Loucy (cell line): ENCODE data around the gene MUC16.
"Not testable (repeated sequence)": the region's sequence is repeated elsewhere in the genome, so short reads cannot be mapped to it uniquely, and the experiment has no call there.

Experiments
- H2AFZ ChIP-seq: fragments of 200-600 bp; sonication (generic); 2 replicates; pipeline ENCODE4 v1.6.0; 2016; ENCODE audit warnings: antibody characterized with exemption, mild to moderate bottlenecking, low read length, moderate library complexity
- H3F3A ChIP-seq: fragments of 200-600 bp; 2 replicates; pipeline ENCODE4 v1.6.0; 2016; ENCODE audit warnings: antibody characterized with exemption, low read depth, mild to moderate bottlenecking
- H3K27me3 ChIP-seq: fragments of 200-600 bp; sonication (generic); 2 replicates; pipeline ENCODE4 v1.6.1; 2014; ENCODE audit warnings: low read length, mild to moderate bottlenecking; ENCODE audit not compliant: insufficient read depth, poor library complexity, severe bottlenecking
- H3K36me3 ChIP-seq: fragments of 200-600 bp; sonication (generic); 2 replicates; pipeline ENCODE4 v1.6.1; 2016; ENCODE audit warnings: low read length; ENCODE audit not compliant: insufficient read depth
- H3K4me1 ChIP-seq: fragments of 200-600 bp; sonication (generic); 2 replicates; pipeline ENCODE4 v1.5.1; 2014; ENCODE audit warnings: low read length, mild to moderate bottlenecking; ENCODE audit not compliant: insufficient read depth, poor library complexity, severe bottlenecking
- H3K4me2 ChIP-seq: fragments of 200-600 bp; sonication (generic); 2 replicates; pipeline ENCODE4 v1.6.0; 2014; ENCODE audit warnings: antibody characterized with exemption, low read length, low read depth, mild to moderate bottlenecking; ENCODE audit not compliant: poor library complexity, severe bottlenecking
- H3K4me3 ChIP-seq: fragments of 200-600 bp; sonication (generic); 2 replicates; pipeline ENCODE4 v1.5.1; 2014; ENCODE audit warnings: low read length, mild to moderate bottlenecking, mixed read lengths; ENCODE audit not compliant: poor library complexity, severe bottlenecking
- H3K79me2 ChIP-seq: fragments of 200-600 bp; sonication (generic); 2 replicates; pipeline ENCODE4 v1.6.1; 2014; ENCODE audit warnings: low read length; ENCODE audit not compliant: insufficient read depth
- H3K9ac ChIP-seq: fragments of 200-600 bp; sonication (generic); 2 replicates; pipeline ENCODE4 v1.6.0; 2014; ENCODE audit warnings: mild to moderate bottlenecking, low read depth, low read length, moderate library complexity; ENCODE audit not compliant: poor library complexity, severe bottlenecking
- H3K9me2 ChIP-seq: fragments of 200-600 bp; sonication (generic); replicated peaks from 2 replicates; pipeline ENCODE4 v1.6.1; 2016; ENCODE audit warnings: low read depth, low read length, mixed read lengths
- H3K9me3 ChIP-seq: fragments of 200-600 bp; sonication (generic); 2 replicates; pipeline ENCODE4 v1.6.1; 2014; ENCODE audit warnings: mild to moderate bottlenecking, antibody characterized with exemption, low read length, low read depth; ENCODE audit not compliant: insufficient read depth
- H4K20me1 ChIP-seq: fragments of 200-600 bp; sonication (generic); 2 replicates; pipeline ENCODE4 v1.6.0; 2014; ENCODE audit warnings: antibody characterized with exemption, low read length, mild to moderate bottlenecking; ENCODE audit not compliant: insufficient read depth, poor library complexity, severe bottlenecking
- EZH2phosphoT487 ChIP-seq: fragments of 200-600 bp; IDR thresholded peaks from 2 replicates; pipeline ENCODE4 v1.6.1; 2018; ENCODE audit warnings: antibody characterized with exemption, mild to moderate bottlenecking, moderate library complexity, borderline replicate concordance
- TF ChIP-seq, protein P1 (sequence below): fragments of 200-600 bp; sonication (generic); conservative IDR thresholded peaks from 2 replicates; pipeline ENCODE4 v1.5.1; 2014; ENCODE audit warnings: mild to moderate bottlenecking, antibody characterized with exemption, low read length

The MUC16 gene

DNA sequence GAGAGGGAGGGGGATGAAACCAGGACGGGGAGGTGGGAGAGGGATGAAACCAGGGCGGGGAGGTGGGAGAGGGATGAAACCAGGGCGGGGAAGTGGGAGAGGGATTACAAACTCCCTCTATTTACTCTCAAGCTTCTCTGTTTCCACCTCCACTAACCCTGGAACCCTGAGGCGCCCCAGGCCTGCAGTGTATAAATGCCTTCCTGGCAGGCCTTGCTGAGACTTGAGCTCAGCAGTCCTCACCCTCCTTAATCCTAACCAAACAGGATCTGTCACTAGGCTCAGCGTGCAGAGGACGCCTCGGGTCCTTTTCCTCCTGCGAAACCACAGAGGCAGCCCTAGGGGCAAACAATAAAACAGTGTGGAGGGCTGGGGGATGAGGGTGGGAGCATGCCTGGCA lies 44.6 kb upstream of the MUC16 start:
- H3K79me2 ChIP-seq = no peaks in the 10 kb centered on the region
- H3K27me3 ChIP-seq = no peaks in the 10 kb centered on the region
- H3K9ac ChIP-seq = no peak overlapping the region
- no peaks in the 10 kb centered on the region for H3K9me2 ChIP-seq
- H3K4me2 ChIP-seq = no peak overlapping the region
- no peaks in the 10 kb centered on the region for H3F3A ChIP-seq
- no peak overlapping the region for H3K4me3 ChIP-seq
- no peaks in the 10 kb centered on the region for H3K4me1 ChIP-seq
- no peak overlapping the region for H2AFZ ChIP-seq
- H3K9me3 ChIP-seq = no peaks in the 10 kb centered on the region
- no peaks in the 10 kb centered on the region for H3K36me3 ChIP-seq
- H4K20me1 ChIP-seq = no peaks in the 10 kb centered on the region
- no peak for TF ChIP-seq EZH2phosphoT487
- TF ChIP-seq, protein P1, sequence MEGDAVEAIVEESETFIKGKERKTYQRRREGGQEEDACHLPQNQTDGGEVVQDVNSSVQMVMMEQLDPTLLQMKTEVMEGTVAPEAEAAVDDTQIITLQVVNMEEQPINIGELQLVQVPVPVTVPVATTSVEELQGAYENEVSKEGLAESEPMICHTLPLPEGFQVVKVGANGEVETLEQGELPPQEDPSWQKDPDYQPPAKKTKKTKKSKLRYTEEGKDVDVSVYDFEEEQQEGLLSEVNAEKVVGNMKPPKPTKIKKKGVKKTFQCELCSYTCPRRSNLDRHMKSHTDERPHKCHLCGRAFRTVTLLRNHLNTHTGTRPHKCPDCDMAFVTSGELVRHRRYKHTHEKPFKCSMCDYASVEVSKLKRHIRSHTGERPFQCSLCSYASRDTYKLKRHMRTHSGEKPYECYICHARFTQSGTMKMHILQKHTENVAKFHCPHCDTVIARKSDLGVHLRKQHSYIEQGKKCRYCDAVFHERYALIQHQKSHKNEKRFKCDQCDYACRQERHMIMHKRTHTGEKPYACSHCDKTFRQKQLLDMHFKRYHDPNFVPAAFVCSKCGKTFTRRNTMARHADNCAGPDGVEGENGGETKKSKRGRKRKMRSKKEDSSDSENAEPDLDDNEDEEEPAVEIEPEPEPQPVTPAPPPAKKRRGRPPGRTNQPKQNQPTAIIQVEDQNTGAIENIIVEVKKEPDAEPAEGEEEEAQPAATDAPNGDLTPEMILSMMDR = no peak

GRCh38 chr19:9054207-9054606 lies 44.0 kb upstream of the MUC16 start:
- no peaks in the 10 kb centered on the region for H3K27me3 ChIP-seq
- H3K4me3 ChIP-seq = no peak overlapping the region
- TF ChIP-seq, protein P1 = no peak
- TF ChIP-seq EZH2phosphoT487 = no peak
- H2AFZ ChIP-seq = no peak overlapping the region
- H3K9me3 ChIP-seq = no peaks in the 10 kb centered on the region
- H3K4me1 ChIP-seq = no peaks in the 10 kb centered on the region
- H3K79me2 ChIP-seq = no peaks in the 10 kb centered on the region
- no peaks in the 10 kb centered on the region for H3F3A ChIP-seq
- no peak overlapping the region for H3K9ac ChIP-seq
- H3K4me2 ChIP-seq = no peak overlapping the region
- no peaks in the 10 kb centered on the region for H3K9me2 ChIP-seq
- H4K20me1 ChIP-seq = no peaks in the 10 kb centered on the region
- no peaks in the 10 kb centered on the region for H3K36me3 ChIP-seq

- not testable (repeated sequence) for H3F3A ChIP-seq, H3K9me3 ChIP-seq, H3K4me2 ChIP-seq, H3K36me3 ChIP-seq, H4K20me1 ChIP-seq, H3K79me2 ChIP-seq, H3K4me1 ChIP-seq, H3K9ac ChIP-seq, H3K27me3 ChIP-seq, H3K4me3 ChIP-seq, H3K9me2 ChIP-seq, H2AFZ ChIP-seq
These were observed 43.5 kb upstream of the MUC16 start for GRCh38 chr19:9053674-9054073.

- Histone ChIP-seq H3K9me2 (no peaks in the 10 kb centered on the region), H3K27me3 (no peaks in the 10 kb centered on the region), H3K36me3 (no peaks in the 10 kb centered on the region), H4K20me1 (no peaks in the 10 kb centered on the region), H3K9me3 (no peaks in the 10 kb centered on the region), H3K4me1 (no peaks in the 10 kb centered on the region), H3K4me2 (no peak overlapping the region), H3F3A (no peaks in the 10 kb centered on the region), H3K79me2 (no peaks in the 10 kb centered on the region), H3K4me3 (no peak overlapping the region), H2AFZ (no peak overlapping the region), H3K9ac (no peak overlapping the region)
- TF ChIP-seq, protein P1 = no peak
- no peak for TF ChIP-seq EZH2phosphoT487
These were observed 42.7 kb upstream of the MUC16 start for GRCh38 chr19:9052894-9053293.
